Thyroid gland (tissue), 4 donors: Measurements from ENCODE around the gene MSH3. TPM values are rescaled to one million over a fixed set of nuclear protein-coding genes. Genes with fewer than 3 reads are reported as not detected.

Experiments used
- DNase-seq, 2 donors: peaks; one replicate each; pipeline ENCODE4 v3.0.0-alpha.2; 2019
- H3K27ac ChIP-seq, 3 donors: fragments of 200-600 bp; sonication (generic); 1 replicate in 2 of 3; 2 replicates in 1 of 3; pipeline ENCODE4 v1.5.1; 2016 to 2019; ENCODE audit warnings: mild to moderate bottlenecking in 1 of 3, moderate library complexity in 1 of 3
- H3K27me3 ChIP-seq: fragments of 200-600 bp; sonication (generic); one replicate; pipeline ENCODE4 v1.5.1; 2019
- H3K36me3 ChIP-seq, 2 donors: fragments of 200-600 bp; sonication (generic); one replicate each; pipeline ENCODE4 v1.5.1; 2016 to 2019
- H3K4me1 ChIP-seq, 2 donors: fragments of 200-600 bp; sonication (generic); one replicate each; pipeline ENCODE4 v1.5.1; 2017 to 2019
- H3K4me3 ChIP-seq, 3 donors: fragments of 200-600 bp; sonication (generic); replicated peaks in 1 of 3; 1 replicate in 2 of 3; 2 replicates in 1 of 3; pipeline ENCODE4 v1.5.1; 2016; ENCODE audit warnings: mild to moderate bottlenecking in 1 of 3
- H3K9me3 ChIP-seq: fragments of 200-600 bp; sonication (generic); one replicate; pipeline ENCODE4 v1.5.1; 2017
- POLR2A ChIP-seq, 2 donors: fragments of 450-650 bp; IDR thresholded peaks; one replicate each; pipeline ENCODE4 v1.6.1; 2017; ENCODE audit warnings: antibody characterized with exemption in 2 of 2, mild to moderate bottlenecking in 2 of 2, moderate library complexity in 1 of 2
- WGBS, 2 donors: methylation state at CpG; one replicate each; pipeline ENCODE4 v1.1.5; 2017; 5-methylcytosine and 5-hydroxymethylcytosine counted together
- intact Hi-C: fragments of 100-400 bp; cut with DNase I; formaldehyde crosslinking; loops from one replicate; pipeline ENCODE4 v1.15.1; 2023
- total RNA-seq, 4 donors: library from RNA; depleted of rRNA; stranded (reverse); fragments of >200 nt; gene quantifications; one replicate each; pipeline ENCODE4 v1.2.3, GENCODE V29; 2016
- TF ChIP-seq, protein P1 (sequence below), 6 experiments: fragments of 200-600 bp in 3 of 6; fragments of 450-650 bp in 3 of 6; sonication (generic) in 3 of 6; IDR thresholded peaks; one replicate each; pipeline ENCODE4 v1.5.1; 2016 to 2019; ENCODE audit warnings: antibody characterized with exemption in 6 of 6, mild to moderate bottlenecking in 2 of 6, inconsistent platforms in 1 of 6, moderate library complexity in 1 of 6

The MSH3 gene
- total RNA-seq, 4 donors from 2014 or later = 25.9 to 45.0 (median 26.1) TPM

GRCh38 chr5:80672140-80672736 lies 17.8 kb downstream of the MSH3 start:
- no peaks in the 10 kb centered on the region for H3K9me3 ChIP-seq
- H3K36me3 ChIP-seq = peaks cover 4 to 9% of the 10 kb centered on the region in 2 donors
- intact Hi-C loops = loop anchor here (5.0 kb wide), 1 partner anchor 180 kb away; no protein-coding TSS in a partner anchor

GRCh38 chr5:80676706-80677105 lies 22.3 kb downstream of the MSH3 start:
- no peak overlapping the region for H3K27ac ChIP-seq
- DNase-seq = no peak
- H3K4me3 ChIP-seq = no peak overlapping the region
- no peaks in the 10 kb centered on the region for H3K4me1 ChIP-seq
- intact Hi-C loops = no loop called here
- TF ChIP-seq, protein P1, sequence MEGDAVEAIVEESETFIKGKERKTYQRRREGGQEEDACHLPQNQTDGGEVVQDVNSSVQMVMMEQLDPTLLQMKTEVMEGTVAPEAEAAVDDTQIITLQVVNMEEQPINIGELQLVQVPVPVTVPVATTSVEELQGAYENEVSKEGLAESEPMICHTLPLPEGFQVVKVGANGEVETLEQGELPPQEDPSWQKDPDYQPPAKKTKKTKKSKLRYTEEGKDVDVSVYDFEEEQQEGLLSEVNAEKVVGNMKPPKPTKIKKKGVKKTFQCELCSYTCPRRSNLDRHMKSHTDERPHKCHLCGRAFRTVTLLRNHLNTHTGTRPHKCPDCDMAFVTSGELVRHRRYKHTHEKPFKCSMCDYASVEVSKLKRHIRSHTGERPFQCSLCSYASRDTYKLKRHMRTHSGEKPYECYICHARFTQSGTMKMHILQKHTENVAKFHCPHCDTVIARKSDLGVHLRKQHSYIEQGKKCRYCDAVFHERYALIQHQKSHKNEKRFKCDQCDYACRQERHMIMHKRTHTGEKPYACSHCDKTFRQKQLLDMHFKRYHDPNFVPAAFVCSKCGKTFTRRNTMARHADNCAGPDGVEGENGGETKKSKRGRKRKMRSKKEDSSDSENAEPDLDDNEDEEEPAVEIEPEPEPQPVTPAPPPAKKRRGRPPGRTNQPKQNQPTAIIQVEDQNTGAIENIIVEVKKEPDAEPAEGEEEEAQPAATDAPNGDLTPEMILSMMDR (IDR thresholded peaks at IDR 0.05) = no peak
- no peak for TF ChIP-seq POLR2A (IDR thresholded peaks at IDR 0.05)
- H3K9me3 ChIP-seq = no peaks in the 10 kb centered on the region
- no peaks in the 10 kb centered on the region for H3K27me3 ChIP-seq
- H3K36me3 ChIP-seq = peaks cover 4 to 13% of the 10 kb centered on the region in 2 donors
- 66% methylated on average over 6 of the region's 6 CpGs for whole genome bisulfite sequencing, 2 donors

More at GRCh38 chr5:80672140-80672736, 17.8 kb downstream of the MSH3 start:
- H3K27ac ChIP-seq = no peak overlapping the region
- DNase-seq = peak; percentile 73 to 85
- no peaks in the 10 kb centered on the region for H3K27me3 ChIP-seq
- WGBS, 2 donors = 18 to 25% methylated on average over 7 of the region's 7 CpGs
- peaks cover 0 to 8% of the 10 kb centered on the region in 2 donors for H3K4me1 ChIP-seq
- TF ChIP-seq, protein P1 (IDR thresholded peaks at IDR 0.05) = peak; percentile 51 to 83 (median 74)
- no peak for TF ChIP-seq POLR2A (IDR thresholded peaks at IDR 0.05)
- H3K4me3 ChIP-seq = no peak overlapping the region

DNA sequence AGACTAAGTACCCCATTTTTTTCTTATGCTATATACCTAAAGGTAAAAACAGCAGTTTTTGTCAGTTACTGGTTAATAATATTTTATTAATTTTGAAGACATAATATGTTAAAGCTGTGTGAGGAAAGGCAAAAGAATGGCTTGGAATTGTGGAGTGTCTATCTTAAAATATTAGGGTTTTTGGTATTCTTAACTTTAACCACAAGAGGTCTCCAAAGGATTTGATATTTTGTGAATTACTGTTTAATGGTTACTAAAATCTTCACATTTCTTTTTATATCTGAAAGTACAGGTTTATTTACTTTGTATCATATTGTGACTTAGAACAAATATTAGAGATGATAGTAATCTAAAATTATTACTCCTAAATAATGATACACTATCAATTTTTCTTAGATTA lies 32.3 kb downstream of the MSH3 start:
- Histone ChIP-seq H3K9me3 (no peaks in the 10 kb centered on the region), H3K4me3 (no peak overlapping the region), H3K4me1 (no peaks in the 10 kb centered on the region), H3K36me3 (no peaks in the 10 kb centered on the region), H3K27ac (no peak overlapping the region), H3K27me3 (no peaks in the 10 kb centered on the region)
- intact Hi-C loops = loop anchor here (10.0 kb wide), 1 partner anchor 508 kb away; no protein-coding TSS in a partner anchor
- TF ChIP-seq POLR2A (IDR thresholded peaks at IDR 0.05) = no peak
- TF ChIP-seq, protein P1 (IDR thresholded peaks at IDR 0.05) = peak in 4 of 6 experiments; percentile 7 to 72 (median 54)
- DNase-seq = no peak

DNA sequence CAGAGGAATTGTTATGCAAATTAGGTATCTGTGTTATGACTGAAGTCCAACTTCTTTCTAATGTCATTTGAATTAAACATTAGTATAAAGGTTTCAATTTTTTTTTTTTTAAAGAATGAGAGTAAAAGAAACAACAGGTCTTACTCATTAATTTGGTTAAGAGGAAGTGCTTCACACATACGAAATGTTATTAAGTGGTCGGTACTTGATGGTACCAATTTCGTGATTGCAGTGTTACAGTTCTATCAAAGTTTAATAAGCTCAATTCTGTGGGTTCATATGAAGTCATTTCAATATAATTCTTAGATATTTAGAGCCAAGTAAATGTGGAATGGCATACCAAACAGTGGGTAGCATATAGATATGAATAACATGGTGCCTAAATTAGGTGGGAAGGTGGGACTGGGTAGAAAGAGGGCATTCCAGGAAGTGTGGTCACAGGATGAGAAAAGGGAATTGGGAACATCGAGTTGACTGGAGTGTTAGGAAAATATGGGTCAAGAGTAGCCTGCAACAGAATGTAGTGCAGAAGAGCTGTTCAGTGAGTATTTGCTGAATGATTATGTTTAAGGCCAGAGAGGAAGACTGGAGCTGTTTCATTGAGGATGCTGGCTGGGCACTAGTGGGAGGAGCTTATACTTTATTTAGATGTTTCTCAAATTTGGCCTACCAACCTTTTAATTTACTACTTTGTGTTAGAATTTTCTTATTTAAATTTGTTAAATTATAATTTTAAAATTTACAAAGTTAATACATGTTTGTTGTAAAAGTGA lies 34.4 kb downstream of the MSH3 start:
- no peak overlapping the region for H3K27ac ChIP-seq
- H3K27me3 ChIP-seq = no peaks in the 10 kb centered on the region
- TF ChIP-seq, protein P1 (IDR thresholded peaks at IDR 0.05) = no peak
- no peak for TF ChIP-seq POLR2A (IDR thresholded peaks at IDR 0.05)
- H3K4me1 ChIP-seq = no peaks in the 10 kb centered on the region
- intact Hi-C loops = loop anchor here (10.0 kb wide), 1 partner anchor 506 kb away; no protein-coding TSS in a partner anchor
- H3K9me3 ChIP-seq = no peaks in the 10 kb centered on the region
- no peak for DNase-seq
- WGBS, 2 donors = 86 to 88% methylated on average over 4 of the region's 4 CpGs
- H3K36me3 ChIP-seq = no peaks in the 10 kb centered on the region
- no peak overlapping the region for H3K4me3 ChIP-seq

DNA sequence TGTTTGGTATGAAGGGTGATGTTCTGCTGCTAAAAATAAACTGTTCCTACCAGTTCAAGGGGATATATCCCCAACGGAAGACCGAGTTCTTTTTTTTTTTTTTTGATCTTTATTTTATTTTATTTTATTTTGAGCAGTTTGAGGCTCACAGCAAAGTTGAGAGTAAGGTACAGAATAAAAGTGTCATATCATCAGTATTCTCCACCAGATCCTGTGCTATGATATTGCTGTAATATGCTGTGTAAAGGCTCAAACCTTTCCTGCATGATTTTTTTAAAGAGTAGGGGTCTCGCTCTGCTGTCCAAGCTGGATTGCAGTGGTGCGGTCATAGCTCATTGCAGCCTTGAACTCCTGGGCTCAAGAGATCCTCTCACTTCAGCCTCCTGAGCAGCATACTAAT lies 35.2 kb downstream of the MSH3 start:
- TF ChIP-seq POLR2A (IDR thresholded peaks at IDR 0.05) = no peak
- TF ChIP-seq, protein P1 (IDR thresholded peaks at IDR 0.05) = no peak
- H3K9me3 ChIP-seq = no peaks in the 10 kb centered on the region
- H3K4me3 ChIP-seq = no peak overlapping the region
- H3K36me3 ChIP-seq = no peaks in the 10 kb centered on the region
- no peak for DNase-seq
- intact Hi-C loops = loop anchor here (10.0 kb wide), 1 partner anchor 505 kb away; no protein-coding TSS in a partner anchor
- H3K4me1 ChIP-seq = no peaks in the 10 kb centered on the region
- H3K27me3 ChIP-seq = no peaks in the 10 kb centered on the region
- no peak overlapping the region for H3K27ac ChIP-seq
- WGBS, 2 donors = 71 to 85% methylated on average over 4 of the region's 4 CpGs
